Caco-2 (cell line): ENCODE measurements around the gene PRDM11. TPM values are rescaled to one million over a fixed set of nuclear protein-coding genes. Genes with fewer than 3 reads are reported as not detected.

Experiments used
- BruUV-seq: library from RNA; stranded (reverse); fragments of 400-500 nt; replicated peaks from 2 replicates; lab custom pipeline; 2021; lab: Mats Ljungman, UMichigan
- CTCF ChIA-PET: fragments of 300-600 bp; sonication (Branson Sonifier 250); formaldehyde crosslinking; loops from one replicate; lab custom pipeline; 2022; ENCODE audit warnings: antibody characterized with exemption; lab: Charles Lee
- POLR2A ChIA-PET: fragments of 300-600 bp; sonication (Branson Sonifier 250); formaldehyde crosslinking; loops from one replicate; lab custom pipeline; 2022; ENCODE audit warnings: antibody characterized with exemption; lab: Charles Lee
- DNase-seq, 2 experiments: peaks; one replicate each; pipeline versions ENCODE4 v3.0.0 to v3.0.0-alpha.2; 2020 to 2022
- H3K27me3 ChIP-seq: replicated peaks from 2 replicates; pipeline ENCODE4 v1.6.0; 2011; ENCODE audit warnings: low read length; ENCODE audit not compliant: control insufficient read depth, insufficient read depth
- H3K36me3 ChIP-seq: 2 replicates; pipeline ENCODE4 v1.5.1; 2011; ENCODE audit warnings: low read length; ENCODE audit not compliant: control insufficient read depth, insufficient read depth
- H3K4me1 ChIP-seq: fragments of 250-450 bp; sonication (Bioruptor Pico); 2 replicates; pipeline ENCODE4 v1.5.1; 2020; ENCODE audit warnings: mild to moderate bottlenecking
- H3K4me3 ChIP-seq: 2 replicates; pipeline ENCODE4 v1.5.1; 2011; ENCODE audit warnings: low read depth, mild to moderate bottlenecking, control low read depth, low read length
- H3K9me3 ChIP-seq: fragments of 250-450 bp; sonication (Bioruptor Pico); 2 replicates; pipeline ENCODE4 v1.5.1; 2020; ENCODE audit warnings: mild to moderate bottlenecking, moderate library complexity
- H3K27ac Mint-ChIP-seq: one replicate; pipeline ENCODE4 v1.8.0; 2022; ENCODE audit warnings: mixed read lengths; ENCODE audit not compliant: unreplicated experiment
- H3K27me3 Mint-ChIP-seq: one replicate; pipeline ENCODE4 v1.8.0; 2022; ENCODE audit warnings: mixed read lengths; ENCODE audit not compliant: insufficient read depth, unreplicated experiment
- H3K36me3 Mint-ChIP-seq: one replicate; pipeline ENCODE4 v1.8.0; 2022; ENCODE audit warnings: mild to moderate bottlenecking, mixed read lengths; ENCODE audit not compliant: insufficient read depth, unreplicated experiment
- H3K4me1 Mint-ChIP-seq: one replicate; pipeline ENCODE4 v1.8.0; 2022; ENCODE audit warnings: low read depth, mixed read lengths; ENCODE audit not compliant: unreplicated experiment
- H3K4me3 Mint-ChIP-seq: one replicate; pipeline ENCODE4 v1.8.0; 2022; ENCODE audit warnings: mild to moderate bottlenecking, moderate library complexity, mixed read lengths; ENCODE audit not compliant: unreplicated experiment
- H3K9me3 Mint-ChIP-seq: one replicate; pipeline ENCODE4 v1.8.0; 2022; ENCODE audit warnings: mixed read lengths; ENCODE audit not compliant: unreplicated experiment
- intact Hi-C: fragments of 100-400 bp; cut with micrococcal nuclease; formaldehyde crosslinking; loops from one replicate; pipeline ENCODE4 v1.10.0; 2022; ENCODE audit not compliant: unreplicated experiment
- total RNA-seq: library from RNA; stranded (reverse); gene quantifications from 2 replicates; pipeline ENCODE4 v1.2.3, GENCODE V29; 2022
- TF ChIP-seq, protein P1 (sequence below), 2 experiments: fragments of 200-600 bp in 1 of 2; IDR thresholded peaks; 1 replicate in 1 of 2; 2 replicates in 1 of 2; pipeline versions ENCODE4 v1.5.1 to v1.8.0; 2011 to 2022; ENCODE audit warnings: antibody characterized with exemption in 1 of 2, control low read depth in 1 of 2, inconsistent platforms in 1 of 2, low read depth in 1 of 2, low read length in 1 of 2, mild to moderate bottlenecking in 1 of 2, moderate library complexity in 1 of 2; ENCODE audit not compliant: insufficient read depth in 1 of 2, severe bottlenecking in 1 of 2, unreplicated experiment in 1 of 2

Gene PRDM11
- total RNA-seq, 1 experiment from 2014 or later = 11.8 TPM

DNA sequence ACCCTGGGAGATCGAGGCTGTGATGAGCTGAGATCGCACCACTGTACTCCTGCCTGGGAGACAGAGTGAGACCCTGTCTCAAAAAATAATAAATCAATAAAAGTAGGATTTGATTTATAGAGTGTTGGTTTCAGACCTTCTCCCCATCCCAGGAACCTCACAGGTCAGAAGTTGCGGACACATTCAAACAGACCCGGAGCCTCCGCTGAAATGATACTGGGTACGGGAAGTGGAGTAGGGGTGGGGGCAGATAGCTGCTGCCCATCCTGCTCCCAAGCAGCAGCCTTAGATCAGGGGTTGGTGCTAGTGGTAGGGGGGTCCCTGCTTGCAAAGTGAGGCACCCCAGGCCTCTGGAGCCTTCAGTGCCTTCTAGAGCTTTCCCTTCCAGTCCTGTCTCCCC is 7.8 kb downstream of the PRDM11 start:
- H3K36me3 ChIP-seq = no peaks in the 10 kb centered on the region
- peaks cover 6% of the 10 kb centered on the region for H3K4me1 Mint-ChIP-seq
- H3K4me3 ChIP-seq = no peak overlapping the region
- no peak for DNase-seq
- H3K9me3 Mint-ChIP-seq = no peaks in the 10 kb centered on the region
- CTCF ChIA-PET = no interaction called here
- no peaks in the 10 kb centered on the region for H3K36me3 Mint-ChIP-seq
- no peaks in the 10 kb centered on the region for H3K27me3 ChIP-seq
- no peak overlapping the region for H3K27ac Mint-ChIP-seq
- BruUV-seq = no TSS peak
- TF ChIP-seq, protein P1, sequence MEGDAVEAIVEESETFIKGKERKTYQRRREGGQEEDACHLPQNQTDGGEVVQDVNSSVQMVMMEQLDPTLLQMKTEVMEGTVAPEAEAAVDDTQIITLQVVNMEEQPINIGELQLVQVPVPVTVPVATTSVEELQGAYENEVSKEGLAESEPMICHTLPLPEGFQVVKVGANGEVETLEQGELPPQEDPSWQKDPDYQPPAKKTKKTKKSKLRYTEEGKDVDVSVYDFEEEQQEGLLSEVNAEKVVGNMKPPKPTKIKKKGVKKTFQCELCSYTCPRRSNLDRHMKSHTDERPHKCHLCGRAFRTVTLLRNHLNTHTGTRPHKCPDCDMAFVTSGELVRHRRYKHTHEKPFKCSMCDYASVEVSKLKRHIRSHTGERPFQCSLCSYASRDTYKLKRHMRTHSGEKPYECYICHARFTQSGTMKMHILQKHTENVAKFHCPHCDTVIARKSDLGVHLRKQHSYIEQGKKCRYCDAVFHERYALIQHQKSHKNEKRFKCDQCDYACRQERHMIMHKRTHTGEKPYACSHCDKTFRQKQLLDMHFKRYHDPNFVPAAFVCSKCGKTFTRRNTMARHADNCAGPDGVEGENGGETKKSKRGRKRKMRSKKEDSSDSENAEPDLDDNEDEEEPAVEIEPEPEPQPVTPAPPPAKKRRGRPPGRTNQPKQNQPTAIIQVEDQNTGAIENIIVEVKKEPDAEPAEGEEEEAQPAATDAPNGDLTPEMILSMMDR (IDR thresholded peaks at IDR 0.05; ENCODE audit: insufficient read depth in 1 of 2, low read depth in 1 of 2, low read length in 1 of 2, severe bottlenecking in 1 of 2, unreplicated experiment in 1 of 2) = no peak
- POLR2A ChIA-PET = no interaction called here
- no peak overlapping the region for H3K4me3 Mint-ChIP-seq
- H3K9me3 ChIP-seq = no peaks in the 10 kb centered on the region
- intact Hi-C loops = no loop called here
- no peaks in the 10 kb centered on the region for H3K27me3 Mint-ChIP-seq
- peaks cover 16% of the 10 kb centered on the region; the same call in 1 of the 2 replicates for H3K4me1 ChIP-seq

DNA sequence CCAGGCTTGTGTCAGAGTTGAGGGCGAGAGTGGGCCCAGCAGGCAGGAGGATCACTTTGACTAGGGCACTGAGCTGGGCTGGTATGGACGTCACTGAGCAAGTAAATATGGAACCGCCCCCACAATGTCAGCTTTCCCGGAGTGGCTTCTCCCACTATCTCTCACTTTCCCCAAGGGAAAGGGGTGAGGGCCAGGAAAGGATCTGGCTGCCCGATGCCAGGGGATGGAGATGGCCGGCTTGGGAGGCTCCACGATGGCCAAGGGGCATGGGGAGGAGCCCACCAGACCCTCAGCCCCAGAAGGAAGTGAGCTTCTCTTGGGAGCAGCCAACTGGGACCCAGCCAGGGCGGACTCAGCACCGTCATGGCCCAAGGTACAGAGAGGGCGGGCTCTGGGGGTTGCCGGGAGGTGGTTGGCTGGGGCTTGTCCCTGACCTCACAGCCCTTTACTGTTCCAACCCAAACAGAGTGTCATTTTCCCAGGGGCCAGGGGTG is 8.7 kb downstream of the PRDM11 start:
- H3K4me1 Mint-ChIP-seq = peaks cover 6% of the 10 kb centered on the region
- H3K4me3 ChIP-seq = no peak overlapping the region
- DNase-seq = no peak
- H3K27me3 ChIP-seq = no peaks in the 10 kb centered on the region
- H3K4me3 Mint-ChIP-seq = no peak overlapping the region
- H3K27ac Mint-ChIP-seq = no peak overlapping the region
- TF ChIP-seq, protein P1 (IDR thresholded peaks at IDR 0.05; ENCODE audit: insufficient read depth in 1 of 2, low read depth in 1 of 2, low read length in 1 of 2, severe bottlenecking in 1 of 2, unreplicated experiment in 1 of 2) = no peak
- H3K36me3 Mint-ChIP-seq = no peaks in the 10 kb centered on the region
- POLR2A ChIA-PET = no interaction called here
- no peaks in the 10 kb centered on the region for H3K9me3 ChIP-seq
- no peaks in the 10 kb centered on the region for H3K9me3 Mint-ChIP-seq
- intact Hi-C loops = no loop called here
- peaks cover 16% of the 10 kb centered on the region; the same call in 1 of the 2 replicates for H3K4me1 ChIP-seq
- H3K27me3 Mint-ChIP-seq = no peaks in the 10 kb centered on the region
- H3K36me3 ChIP-seq = no peaks in the 10 kb centered on the region
- CTCF ChIA-PET = no interaction called here
- no TSS peak for BruUV-seq

- H3K4me1 Mint-ChIP-seq = peaks cover 6% of the 10 kb centered on the region
- H3K27me3 Mint-ChIP-seq = no peaks in the 10 kb centered on the region
- H3K36me3 Mint-ChIP-seq = no peaks in the 10 kb centered on the region
- ChIA-PET POLR2A (no interaction called here), CTCF (no interaction called here)
- no peaks in the 10 kb centered on the region for H3K36me3 ChIP-seq
- no TSS peak for BruUV-seq
- no peaks in the 10 kb centered on the region for H3K9me3 ChIP-seq
- no peak overlapping the region for H3K4me3 ChIP-seq
- no peak overlapping the region for H3K27ac Mint-ChIP-seq
- H3K27me3 ChIP-seq = no peaks in the 10 kb centered on the region
- H3K9me3 Mint-ChIP-seq = no peaks in the 10 kb centered on the region
- H3K4me3 Mint-ChIP-seq = no peak overlapping the region
- TF ChIP-seq, protein P1 (IDR thresholded peaks at IDR 0.05; ENCODE audit: insufficient read depth in 1 of 2, low read depth in 1 of 2, low read length in 1 of 2, severe bottlenecking in 1 of 2, unreplicated experiment in 1 of 2) = no peak
- H3K4me1 ChIP-seq = peaks cover 16% of the 10 kb centered on the region; the same call in 1 of the 2 replicates
- intact Hi-C loops = no loop called here
- no peak for DNase-seq
Measured at GRCh38 chr11:45155627-45156180, 9.3 kb downstream of the PRDM11 start.
